ENCODE data around the gene TEX13C. TPM values are rescaled to one million over a fixed set of nuclear protein-coding genes. Genes with fewer than 3 reads are reported as not detected.
A peak's percentile ranks its signal among the peaks of the same experiment; 100 is the strongest.

The TEX13C gene
- total RNA-seq (2022) (not detected in 2 replicates), Bru-seq, nascent RNA (not detected), BruChase-seq, experiment 1, labeled RNA remaining after a 6-hour chase (percentile 22 among the genes with signal in this experiment), BruChase-seq, experiment 2, labeled RNA remaining after a 2-hour chase (percentile 18 among the genes with signal in this experiment)
- long read RNA-seq = 0 reads

GRCh38 chrX:125319646-125320521 is at the start of gene TEX13C:
Gene TEX13C, plus strand, starts transcription at chrX:125319871. Its CDS starts 249 bp downstream, at chrX:125320120.
- Mint-ChIP-seq H3K4me1 (ENCODE audit: low read depth, unreplicated experiment) (no peaks in the 10 kb centered on the region), H3K4me3 (ENCODE audit: low read depth, unreplicated experiment) (no peak within 1 kb of the TSS), H3K27me3 (ENCODE audit: unreplicated experiment) (no peaks in the 10 kb centered on the region), H3K9me3 (ENCODE audit: low read depth, unreplicated experiment) (peaks cover 12% of the 10 kb centered on the region), H3K27ac (ENCODE audit: unreplicated experiment) (no peak within 1 kb of the TSS), H3K36me3 (ENCODE audit: insufficient read depth, unreplicated experiment) (no peaks in the 10 kb centered on the region)
- no TSS peak for BruUV-seq (replicated peaks)
- intact Hi-C loops (cut with micrococcal nuclease; ENCODE audit: unreplicated experiment) = no loop called here
- DNase-seq = no peak
- CTCF ChIA-PET = no interaction called here
- TF ChIP-seq CTCF (IDR thresholded peaks at IDR 0.05; ENCODE audit: unreplicated experiment) = no peak

- Mint-ChIP-seq H3K27me3 (ENCODE audit: unreplicated experiment) (no peaks in the 10 kb centered on the region), H3K9me3 (ENCODE audit: low read depth, unreplicated experiment) (peaks cover 13% of the 10 kb centered on the region), H3K36me3 (ENCODE audit: insufficient read depth, unreplicated experiment) (no peaks in the 10 kb centered on the region), H3K4me3 (ENCODE audit: low read depth, unreplicated experiment) (no peak overlapping the region), H3K4me1 (ENCODE audit: low read depth, unreplicated experiment) (no peaks in the 10 kb centered on the region), H3K27ac (ENCODE audit: unreplicated experiment) (no peak overlapping the region)
- DNase-seq = no peak
- BruUV-seq (replicated peaks) = no TSS peak
- CTCF ChIA-PET = no interaction called here
- TF ChIP-seq CTCF (IDR thresholded peaks at IDR 0.05; ENCODE audit: unreplicated experiment) = no peak
- intact Hi-C loops (cut with micrococcal nuclease; ENCODE audit: unreplicated experiment) = no loop called here
These were observed 32.4 kb upstream of the TEX13C start for GRCh38 chrX:125287282-125287681.

- Mint-ChIP-seq H3K27me3 (ENCODE audit: unreplicated experiment) (no peaks in the 10 kb centered on the region), H3K9me3 (ENCODE audit: low read depth, unreplicated experiment) (peaks cover 13% of the 10 kb centered on the region), H3K36me3 (ENCODE audit: insufficient read depth, unreplicated experiment) (no peaks in the 10 kb centered on the region), H3K27ac (ENCODE audit: unreplicated experiment) (no peak overlapping the region), H3K4me3 (ENCODE audit: low read depth, unreplicated experiment) (no peak overlapping the region), H3K4me1 (ENCODE audit: low read depth, unreplicated experiment) (no peaks in the 10 kb centered on the region)
- no peak for TF ChIP-seq CTCF (IDR thresholded peaks at IDR 0.05; ENCODE audit: unreplicated experiment)
- CTCF ChIA-PET = interaction anchor here (0.6 kb wide), 1 partner anchor 1318 kb away, joined by 8 read pairs; no protein-coding TSS in a partner anchor
- no TSS peak for BruUV-seq (replicated peaks)
- no peak for DNase-seq
- intact Hi-C loops (cut with micrococcal nuclease; ENCODE audit: unreplicated experiment) = no loop called here
These were observed 31.3 kb upstream of the TEX13C start for GRCh38 chrX:125288343-125288742.

GRCh38 chrX:125289209-125289608 is 30.5 kb upstream of the TEX13C start:
- Mint-ChIP-seq H3K9me3 (ENCODE audit: low read depth, unreplicated experiment) (peaks cover 7% of the 10 kb centered on the region), H3K36me3 (ENCODE audit: insufficient read depth, unreplicated experiment) (no peaks in the 10 kb centered on the region), H3K4me1 (ENCODE audit: low read depth, unreplicated experiment) (no peaks in the 10 kb centered on the region), H3K27ac (ENCODE audit: unreplicated experiment) (no peak overlapping the region), H3K27me3 (ENCODE audit: unreplicated experiment) (no peaks in the 10 kb centered on the region), H3K4me3 (ENCODE audit: low read depth, unreplicated experiment) (no peak overlapping the region)
- no peak for DNase-seq
- CTCF ChIA-PET = no interaction called here
- no peak for TF ChIP-seq CTCF (IDR thresholded peaks at IDR 0.05; ENCODE audit: unreplicated experiment)
- intact Hi-C loops (cut with micrococcal nuclease; ENCODE audit: unreplicated experiment) = no loop called here
- no TSS peak for BruUV-seq (replicated peaks)

All from Calu3 (cell line).